Spleen (tissue), 7 donors: ENCODE results near the gene HID1.

Experiments
- POLR2A ChIP-seq, 3 donors: fragments of 450-650 bp; IDR thresholded peaks; one replicate each; pipeline ENCODE4 v1.5.1; 2017; ENCODE audit warnings: antibody characterized with exemption in 3 of 3, mild to moderate bottlenecking in 1 of 3
- TF ChIP-seq, protein P1 (sequence below), 11 experiments: fragments of 200-600 bp in 7 of 11; fragments of 450-650 bp in 4 of 11; sonication (generic) in 4 of 11; IDR thresholded peaks in 8 of 11; conservative IDR thresholded peaks in 3 of 11; 1 replicate in 7 of 11; 2 replicates in 4 of 11; pipeline versions ENCODE4 v1.4.0 to v1.8.0; 2016 to 2021; ENCODE audit warnings: antibody characterized with exemption in 11 of 11, inconsistent platforms in 4 of 11, mild to moderate bottlenecking in 1 of 11
- donor health status: DM: no; HTN: no; CAD: no; lungs with moderate emphysema.
- donor health status: DM: no; HTN: no; CAD: no.
- donor health status: DM: no; HTN: no; CAD: no.

DNA sequence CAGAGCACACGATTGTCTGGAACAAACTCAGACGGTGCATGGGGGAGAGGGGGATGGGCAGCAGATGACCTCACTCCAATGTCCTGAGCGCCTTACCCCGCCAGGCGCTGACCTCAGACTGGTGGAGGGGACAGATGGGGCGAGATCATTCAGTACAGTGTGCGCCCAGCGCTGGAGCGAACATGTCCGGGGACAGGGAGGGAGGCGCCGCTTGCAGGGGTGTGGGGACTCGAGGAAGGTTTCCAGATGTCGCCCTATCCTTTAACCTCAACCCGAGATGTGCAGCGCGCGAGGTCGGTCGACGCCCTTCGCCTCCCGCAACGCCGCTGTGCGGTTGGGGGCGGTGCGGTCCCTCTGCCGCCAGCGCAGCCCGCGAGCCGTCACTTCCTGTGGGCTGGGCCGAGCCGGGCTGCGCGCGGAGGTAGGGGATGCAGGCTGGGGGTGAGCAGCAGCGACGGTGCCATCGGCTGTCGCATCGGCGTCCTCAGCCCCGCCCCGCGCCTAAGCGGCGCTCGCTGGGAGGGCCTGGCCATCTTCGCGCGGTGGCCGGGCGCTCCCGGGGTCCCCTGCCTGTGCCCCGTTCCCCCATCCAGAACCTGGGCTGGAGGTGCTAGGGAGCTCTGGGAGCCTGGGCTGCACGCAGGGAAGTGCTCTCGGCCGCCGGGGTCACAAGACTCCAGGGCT, 9.6 kb upstream of the HID1 start:
- peak in 2 of 3 donors; percentile 10 to 35 for TF ChIP-seq POLR2A (IDR thresholded peaks at IDR 0.05)
- TF ChIP-seq, protein P1, sequence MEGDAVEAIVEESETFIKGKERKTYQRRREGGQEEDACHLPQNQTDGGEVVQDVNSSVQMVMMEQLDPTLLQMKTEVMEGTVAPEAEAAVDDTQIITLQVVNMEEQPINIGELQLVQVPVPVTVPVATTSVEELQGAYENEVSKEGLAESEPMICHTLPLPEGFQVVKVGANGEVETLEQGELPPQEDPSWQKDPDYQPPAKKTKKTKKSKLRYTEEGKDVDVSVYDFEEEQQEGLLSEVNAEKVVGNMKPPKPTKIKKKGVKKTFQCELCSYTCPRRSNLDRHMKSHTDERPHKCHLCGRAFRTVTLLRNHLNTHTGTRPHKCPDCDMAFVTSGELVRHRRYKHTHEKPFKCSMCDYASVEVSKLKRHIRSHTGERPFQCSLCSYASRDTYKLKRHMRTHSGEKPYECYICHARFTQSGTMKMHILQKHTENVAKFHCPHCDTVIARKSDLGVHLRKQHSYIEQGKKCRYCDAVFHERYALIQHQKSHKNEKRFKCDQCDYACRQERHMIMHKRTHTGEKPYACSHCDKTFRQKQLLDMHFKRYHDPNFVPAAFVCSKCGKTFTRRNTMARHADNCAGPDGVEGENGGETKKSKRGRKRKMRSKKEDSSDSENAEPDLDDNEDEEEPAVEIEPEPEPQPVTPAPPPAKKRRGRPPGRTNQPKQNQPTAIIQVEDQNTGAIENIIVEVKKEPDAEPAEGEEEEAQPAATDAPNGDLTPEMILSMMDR (IDR thresholded peaks at IDR 0.05 in 8 of 11, conservative IDR thresholded peaks at IDR 0.05 in 3 of 11) = peak in 2 of 11 experiments; percentile 8 to 30
